AG20443 (cell line): ENCODE results near the gene SLC12A8.

ENCODE experiments used
- DNase-seq: peaks from one replicate; pipeline ENCODE4 v3.0.0; 2012; ENCODE audit warnings: low spot score, mixed read lengths

Gene SLC12A8

GRCh38 chr3:125219261-125219701 lies 6.7 kb upstream of the SLC12A8 start:
- DNase-seq = no peak

GRCh38 chr3:125214738-125215137 lies 2.2 kb upstream of the SLC12A8 start:
- no peak for DNase-seq

GRCh38 chr3:125213946-125214542 lies 1.5 kb upstream of the SLC12A8 start:
- peak; percentile 65 for DNase-seq

- no peak for DNase-seq
Observed at GRCh38 chr3:125213364-125213755, 812 bp upstream of the SLC12A8 start.

GRCh38 chr3:125212091-125212508 lies 448 bp downstream of the SLC12A8 start:
- DNase-seq = no peak

- no peak for DNase-seq
Observed at GRCh38 chr3:125211523-125212090, 941 bp downstream of the SLC12A8 start.

GRCh38 chr3:125207949-125208568 lies 4.5 kb downstream of the SLC12A8 start:
- DNase-seq = no peak

GRCh38 chr3:125207507-125207906 lies 5.0 kb downstream of the SLC12A8 start:
- DNase-seq = no peak

GRCh38 chr3:125206934-125207333 lies 5.6 kb downstream of the SLC12A8 start:
- DNase-seq = no peak

- no peak for DNase-seq
Observed at GRCh38 chr3:125203731-125204130, 8.8 kb downstream of the SLC12A8 start.

- no peak for DNase-seq
Observed at GRCh38 chr3:125202197-125202596, 10.4 kb downstream of the SLC12A8 start.

GRCh38 chr3:125200731-125201139 lies 11.8 kb downstream of the SLC12A8 start:
- no peak for DNase-seq

- peak; percentile 77 for DNase-seq
Observed at GRCh38 chr3:125194849-125195601, 17.5 kb downstream of the SLC12A8 start.

- no peak for DNase-seq
Observed at GRCh38 chr3:125194061-125194848, 18.3 kb downstream of the SLC12A8 start.

GRCh38 chr3:125192190-125193035 lies 20.1 kb downstream of the SLC12A8 start:
- DNase-seq = no peak

GRCh38 chr3:125191730-125192129 lies 20.8 kb downstream of the SLC12A8 start:
- DNase-seq = no peak

GRCh38 chr3:125191256-125191655 lies 21.3 kb downstream of the SLC12A8 start:
- DNase-seq = peak; percentile 44

- DNase-seq = no peak
Observed at GRCh38 chr3:125190786-125191185, 21.8 kb downstream of the SLC12A8 start.

- DNase-seq = no peak
Observed at GRCh38 chr3:125189378-125190165, 23.0 kb downstream of the SLC12A8 start.

- no peak for DNase-seq
Observed at GRCh38 chr3:125188955-125189354, 23.6 kb downstream of the SLC12A8 start.
